Neuronal stem cell (in vitro differentiated cells): ENCODE measurements around the gene ABCD4.

ENCODE experiments used
- DNase-seq: peaks from one replicate; pipeline ENCODE4 v3.0.0-alpha.2; 2013; ENCODE audit warnings: low spot score
- H2AFZ ChIP-seq: one replicate; pipeline ENCODE4 v1.6.1; 2013; ENCODE audit warnings: mild to moderate bottlenecking, low read length, inconsistent platforms
- H2AK5ac ChIP-seq: 2 replicates; pipeline ENCODE4 v1.6.1; 2013; ENCODE audit warnings: low read depth, mild to moderate bottlenecking, inconsistent platforms, low read length, moderate library complexity, mixed read lengths
- H2BK120ac ChIP-seq: 2 replicates; pipeline ENCODE4 v1.6.1; 2013; ENCODE audit warnings: low read depth, mild to moderate bottlenecking, inconsistent platforms, low read length, moderate library complexity, mixed read lengths
- H2BK12ac ChIP-seq: one replicate; pipeline ENCODE4 v1.6.1; 2013; ENCODE audit warnings: low read length, inconsistent platforms
- H2BK15ac ChIP-seq: 2 replicates; pipeline ENCODE4 v1.6.1; 2013; ENCODE audit warnings: mild to moderate bottlenecking, low read length, inconsistent platforms, mixed read lengths
- H2BK5ac ChIP-seq: one replicate; pipeline ENCODE4 v1.6.1; 2013; ENCODE audit warnings: inconsistent platforms, mild to moderate bottlenecking, low read length, moderate library complexity
- H3K14ac ChIP-seq: one replicate; pipeline ENCODE4 v1.6.1; 2013; ENCODE audit warnings: low read length, inconsistent platforms
- H3K18ac ChIP-seq: 2 replicates; pipeline ENCODE4 v1.6.1; 2013; ENCODE audit warnings: low read length, inconsistent platforms
- H3K23ac ChIP-seq: 2 replicates; pipeline ENCODE4 v1.6.1; 2013; ENCODE audit warnings: low read depth, mild to moderate bottlenecking, mixed read lengths, low read length, inconsistent platforms; ENCODE audit not compliant: poor library complexity
- H3K27ac ChIP-seq: replicated peaks from 3 replicates; pipeline ENCODE4 v1.5.1; 2013; ENCODE audit warnings: low read length, inconsistent platforms
- H3K27me3 ChIP-seq, 3 experiments: 2 replicates each; pipeline ENCODE4 v1.6.1; 2013; ENCODE audit warnings: low read length in 3 of 3, mild to moderate bottlenecking in 2 of 3, inconsistent platforms in 1 of 3, low read depth in 1 of 3, mixed read lengths in 1 of 3, moderate library complexity in 1 of 3; ENCODE audit not compliant: control insufficient read depth in 3 of 3, insufficient read depth in 3 of 3
- H3K36me3 ChIP-seq, 2 donors: replicated peaks in 1 of 2; 2 replicates each; pipeline ENCODE4 v1.6.1; 2013; ENCODE audit warnings: low read length in 2 of 2; ENCODE audit not compliant: control insufficient read depth in 2 of 2, insufficient read depth in 2 of 2
- H3K4ac ChIP-seq: 2 replicates; pipeline ENCODE4 v1.6.1; 2013; ENCODE audit warnings: inconsistent platforms, mild to moderate bottlenecking, low read length, moderate library complexity
- H3K4me1 ChIP-seq, 2 donors: 1 replicate in 1 of 2; 2 replicates in 1 of 2; pipeline ENCODE4 v1.6.1; 2013; ENCODE audit warnings: low read length in 2 of 2, low read depth in 1 of 2; ENCODE audit not compliant: control insufficient read depth in 2 of 2, insufficient read depth in 1 of 2
- H3K4me2 ChIP-seq: one replicate; pipeline ENCODE4 v1.6.1; 2013; ENCODE audit warnings: mild to moderate bottlenecking, low read length, inconsistent platforms; ENCODE audit not compliant: insufficient read depth, poor library complexity, severe bottlenecking
- H3K4me3 ChIP-seq, 2 donors: 2 replicates each; pipeline ENCODE4 v1.5.1; 2013; ENCODE audit warnings: low read length in 2 of 2, mild to moderate bottlenecking in 2 of 2, inconsistent platforms in 1 of 2, moderate library complexity in 1 of 2
- H3K79me1 ChIP-seq: one replicate; pipeline ENCODE4 v1.6.1; 2013; ENCODE audit warnings: low read depth, mild to moderate bottlenecking, inconsistent platforms, low read length, moderate library complexity
- H3K9ac ChIP-seq: one replicate; pipeline ENCODE4 v1.6.1; 2013; ENCODE audit warnings: mild to moderate bottlenecking, low read depth, low read length, inconsistent platforms; ENCODE audit not compliant: poor library complexity
- H3K9me3 ChIP-seq, 2 donors: replicated peaks in 1 of 2; 2 replicates each; pipeline versions ENCODE3 to v1.6.1; 2013; ENCODE audit warnings: low read length in 2 of 2, mild to moderate bottlenecking in 2 of 2, inconsistent platforms in 1 of 2, low read depth in 1 of 2, mixed read lengths in 1 of 2, moderate library complexity in 1 of 2; ENCODE audit not compliant: control insufficient read depth in 2 of 2, insufficient read depth in 1 of 2
- H4K8ac ChIP-seq: one replicate; pipeline ENCODE4 v1.6.1; 2013; ENCODE audit warnings: low read depth, mild to moderate bottlenecking, inconsistent platforms, low read length, moderate library complexity
- H4K91ac ChIP-seq: one replicate; pipeline ENCODE4 v1.6.1; 2013; ENCODE audit warnings: low read length, low read depth, mild to moderate bottlenecking, inconsistent platforms; ENCODE audit not compliant: poor library complexity
- WGBS, 2 donors: extraction: QIAGEN DNeasy Blood & Tissue Kit; methylation state at CpG; one replicate each; pipeline ENCODE4 v1.1.7; 2013; ENCODE audit warnings: missing lambda C conversion rate in 2 of 2, mixed read lengths in 1 of 2; ENCODE audit not compliant: insufficient read length in 2 of 2, insufficient replicate concordance in 1 of 2; ENCODE audit errors: extremely low coverage in 2 of 2; 5-methylcytosine and 5-hydroxymethylcytosine counted together

Gene ABCD4

GRCh38 chr14:74313601-74314000 lies 10.9 kb upstream of the ABCD4 start:
- no peak for DNase-seq
- H3K27me3 ChIP-seq, result no peaks in the 10 kb centered on the region
- no peak overlapping the region for H3K23ac ChIP-seq
- H3K4me1 ChIP-seq, result no peaks in the 10 kb centered on the region
- WGBS, 2 donors, result no CpG with 5 or more reads among the region's 5 CpGs
- H4K91ac ChIP-seq, result no peak overlapping the region
- no peak overlapping the region for H3K27ac ChIP-seq
- no peak overlapping the region for H3K4ac ChIP-seq
- H2BK15ac ChIP-seq, result no peak overlapping the region
- no peaks in the 10 kb centered on the region for H3K9me3 ChIP-seq
- H3K36me3 ChIP-seq, result no peaks in the 10 kb centered on the region
- H2AFZ ChIP-seq, result no peak overlapping the region
- H3K18ac ChIP-seq, result no peak overlapping the region
- no peak overlapping the region for H4K8ac ChIP-seq
- no peak overlapping the region for H3K4me2 ChIP-seq
- no peak overlapping the region for H3K9ac ChIP-seq
- H3K14ac ChIP-seq, result no peak overlapping the region
- H2AK5ac ChIP-seq, result no peak overlapping the region
- no peak overlapping the region for H2BK5ac ChIP-seq
- no peaks in the 10 kb centered on the region for H3K79me1 ChIP-seq
- H2BK120ac ChIP-seq, result no peak overlapping the region
- no peak overlapping the region for H3K4me3 ChIP-seq
- H2BK12ac ChIP-seq, result no peak overlapping the region

DNA sequence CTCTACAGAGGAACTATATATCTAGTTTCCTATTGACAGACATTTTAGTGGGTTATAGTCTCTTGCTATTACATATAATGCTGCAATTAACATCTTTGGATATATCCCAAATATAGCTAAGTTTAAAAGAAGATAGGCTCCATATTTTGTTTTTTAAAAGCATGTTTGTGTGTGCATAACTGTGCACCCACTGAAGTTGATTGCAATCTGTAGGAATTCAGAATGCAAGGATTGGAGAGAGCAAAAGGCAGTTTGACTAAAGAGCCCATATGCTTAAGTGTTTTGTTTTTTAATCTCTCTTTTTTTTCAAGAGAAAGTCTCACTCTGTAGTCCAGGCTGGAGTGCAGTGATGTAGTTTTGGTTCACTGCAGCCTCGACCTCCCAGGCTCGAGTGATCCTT lies 9.4 kb upstream of the ABCD4 start:
- no peak overlapping the region for H3K4ac ChIP-seq
- no peak overlapping the region for H2BK15ac ChIP-seq
- no peak overlapping the region for H3K18ac ChIP-seq
- H3K9me3 ChIP-seq, result no peaks in the 10 kb centered on the region
- no peak overlapping the region for H2BK120ac ChIP-seq
- H3K27me3 ChIP-seq, result no peaks in the 10 kb centered on the region
- no peak overlapping the region for H4K91ac ChIP-seq
- no peak overlapping the region for H2BK5ac ChIP-seq
- no peaks in the 10 kb centered on the region for H3K36me3 ChIP-seq
- no CpG with 5 or more reads among the region's 2 CpGs for WGBS, 2 donors
- H2AK5ac ChIP-seq, result no peak overlapping the region
- H2BK12ac ChIP-seq, result no peak overlapping the region
- no peak overlapping the region for H2AFZ ChIP-seq
- H4K8ac ChIP-seq, result no peak overlapping the region
- no peaks in the 10 kb centered on the region for H3K4me1 ChIP-seq
- H3K4me3 ChIP-seq, result no peak overlapping the region
- DNase-seq, result no peak
- no peaks in the 10 kb centered on the region for H3K79me1 ChIP-seq
- no peak overlapping the region for H3K23ac ChIP-seq
- no peak overlapping the region for H3K27ac ChIP-seq
- no peak overlapping the region for H3K4me2 ChIP-seq
- no peak overlapping the region for H3K9ac ChIP-seq
- H3K14ac ChIP-seq, result no peak overlapping the region

DNA sequence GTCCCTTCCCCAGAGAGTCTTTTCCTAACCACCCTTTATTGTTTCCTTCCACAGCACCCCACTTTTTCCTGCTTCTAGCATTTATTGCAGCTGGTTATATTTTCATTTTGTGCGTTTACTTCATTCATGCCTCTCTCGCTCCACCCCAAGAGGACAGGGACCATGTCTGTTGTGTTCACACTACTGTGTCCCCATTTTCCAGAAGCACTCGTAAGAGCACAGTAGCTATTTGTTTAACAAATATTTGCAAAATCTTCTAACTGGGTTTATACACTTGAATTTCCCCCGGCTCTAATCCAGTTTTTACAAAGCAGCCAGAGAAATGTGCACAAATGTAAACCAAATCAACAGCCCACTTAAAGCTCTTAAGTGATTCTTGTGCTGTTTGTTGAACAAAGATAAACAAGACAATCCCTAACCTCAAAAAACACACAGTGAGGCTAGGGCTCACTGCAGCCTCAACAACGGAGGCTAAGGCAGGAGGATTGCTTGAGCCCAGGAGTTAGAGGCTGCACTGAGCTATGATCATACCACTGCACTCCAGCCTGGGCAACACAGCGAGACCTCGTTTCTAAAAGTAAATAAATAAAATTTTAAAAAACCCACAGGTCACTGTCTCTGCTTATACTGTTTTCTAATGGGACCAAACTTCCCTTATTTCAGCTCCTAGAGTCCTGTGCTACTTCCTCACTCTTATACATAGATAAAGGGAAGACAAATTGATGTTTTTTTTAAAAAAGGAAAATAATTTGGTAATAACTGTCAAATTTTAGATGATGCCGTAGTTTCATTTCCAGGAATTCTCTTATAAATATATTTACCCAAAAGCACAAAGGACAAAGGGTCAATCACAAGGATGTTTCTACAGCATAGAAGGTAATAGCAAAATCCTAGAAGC lies 6.6 kb upstream of the ABCD4 start:
- Histone ChIP-seq H4K91ac (no peak overlapping the region), H2BK120ac (no peak overlapping the region), H3K9ac (no peak overlapping the region), H2BK15ac (no peak overlapping the region), H3K4me2 (no peak overlapping the region), H3K4me1 (no peaks in the 10 kb centered on the region), H3K79me1 (no peaks in the 10 kb centered on the region), H4K8ac (no peak overlapping the region), H3K27me3 (no peaks in the 10 kb centered on the region), H2AFZ (no peak overlapping the region), H3K9me3 (no peaks in the 10 kb centered on the region), H3K23ac (no peak overlapping the region), H2AK5ac (no peak overlapping the region), H3K36me3 (no peaks in the 10 kb centered on the region), H2BK12ac (no peak overlapping the region), H3K27ac (no peak overlapping the region), H3K18ac (no peak overlapping the region), H3K4me3 (no peak overlapping the region), H3K4ac (no peak overlapping the region), H2BK5ac (no peak overlapping the region), H3K14ac (no peak overlapping the region)
- no CpG with 5 or more reads among the region's 8 CpGs for WGBS, 2 donors
- no peak for DNase-seq

- Histone ChIP-seq H3K14ac (no peak overlapping the region), H2BK120ac (no peak overlapping the region), H3K4ac (no peak overlapping the region), H3K4me3 (no peak overlapping the region), H3K27ac (no peak overlapping the region), H3K9me3 (no peaks in the 10 kb centered on the region), H3K36me3 (no peaks in the 10 kb centered on the region), H3K79me1 (no peaks in the 10 kb centered on the region), H3K9ac (no peak overlapping the region), H3K27me3 (no peaks in the 10 kb centered on the region), H3K18ac (no peak overlapping the region), H2BK5ac (no peak overlapping the region), H4K8ac (no peak overlapping the region), H3K4me2 (no peak overlapping the region), H2AK5ac (no peak overlapping the region), H2BK12ac (no peak overlapping the region), H2AFZ (no peak overlapping the region), H4K91ac (no peak overlapping the region), H2BK15ac (no peak overlapping the region), H3K23ac (no peak overlapping the region), H3K4me1 (no peaks in the 10 kb centered on the region)
- WGBS, 2 donors, result no CpG with 5 or more reads among the region's 5 CpGs
- DNase-seq, result no peak
These were observed 6.0 kb upstream of the ABCD4 start for GRCh38 chr14:74308695-74309094.
